ENCODE measurements around the gene SEPTIN11. TPM values are rescaled to one million over a fixed set of nuclear protein-coding genes. Genes with fewer than 3 reads are reported as not detected.

The SEPTIN11 gene
- total RNA-seq, 1 donor from 2014 or later: 460 TPM

GRCh38 chr4:76993787-76994641, 44.5 kb downstream of the SEPTIN11 start:
- Mint-ChIP-seq H3K9me3 (ENCODE audit: unreplicated experiment) (peaks cover 3% of the 10 kb centered on the region), H3K27ac (ENCODE audit: unreplicated experiment) (peak overlapping the region; percentile 60), H3K27me3 (ENCODE audit: unreplicated experiment) (no peaks in the 10 kb centered on the region), H3K4me1 (ENCODE audit: unreplicated experiment) (peaks cover 66% of the 10 kb centered on the region), H3K36me3 (ENCODE audit: unreplicated experiment) (peaks cover 52% of the 10 kb centered on the region), H3K4me3 (ENCODE audit: unreplicated experiment) (no peak overlapping the region)
- no peak for TF ChIP-seq CTCF (IDR thresholded peaks at IDR 0.05)
- no peak for DNase-seq (ENCODE audit: extremely low spot score, unreplicated experiment)

- H3K27ac Mint-ChIP-seq (ENCODE audit: unreplicated experiment): peak overlapping the region; percentile 21
- H3K27me3 Mint-ChIP-seq (ENCODE audit: unreplicated experiment): no peaks in the 10 kb centered on the region
- DNase-seq (ENCODE audit: extremely low spot score, unreplicated experiment): no peak
- TF ChIP-seq CTCF (IDR thresholded peaks at IDR 0.05): no peak
- peaks cover 55% of the 10 kb centered on the region for H3K36me3 Mint-ChIP-seq (ENCODE audit: unreplicated experiment)
- H3K9me3 Mint-ChIP-seq (ENCODE audit: unreplicated experiment): no peaks in the 10 kb centered on the region
- H3K4me1 Mint-ChIP-seq (ENCODE audit: unreplicated experiment): peaks cover 54% of the 10 kb centered on the region
- H3K4me3 Mint-ChIP-seq (ENCODE audit: unreplicated experiment): no peak overlapping the region
These were observed 46.2 kb downstream of the SEPTIN11 start for GRCh38 chr4:76995776-76996175.

GRCh38 chr4:76996445-76996844, 46.9 kb downstream of the SEPTIN11 start:
- no peak for TF ChIP-seq CTCF (IDR thresholded peaks at IDR 0.05)
- H3K27ac Mint-ChIP-seq (ENCODE audit: unreplicated experiment): peak overlapping the region; percentile 21

GRCh38 chr4:76997077-76997476, 47.5 kb downstream of the SEPTIN11 start:
- no peaks in the 10 kb centered on the region for H3K9me3 Mint-ChIP-seq (ENCODE audit: unreplicated experiment)
- no peak for TF ChIP-seq CTCF (IDR thresholded peaks at IDR 0.05)
- no peak overlapping the region for H3K27ac Mint-ChIP-seq (ENCODE audit: unreplicated experiment)
- peaks cover 53% of the 10 kb centered on the region for H3K4me1 Mint-ChIP-seq (ENCODE audit: unreplicated experiment)
- no peaks in the 10 kb centered on the region for H3K27me3 Mint-ChIP-seq (ENCODE audit: unreplicated experiment)
- DNase-seq (ENCODE audit: extremely low spot score, unreplicated experiment): no peak
- peaks cover 58% of the 10 kb centered on the region for H3K36me3 Mint-ChIP-seq (ENCODE audit: unreplicated experiment)
- no peak overlapping the region for H3K4me3 Mint-ChIP-seq (ENCODE audit: unreplicated experiment)

More at GRCh38 chr4:76996445-76996844, 46.9 kb downstream of the SEPTIN11 start:
- no peak for DNase-seq (ENCODE audit: extremely low spot score, unreplicated experiment)
- Mint-ChIP-seq H3K36me3 (ENCODE audit: unreplicated experiment) (peaks cover 55% of the 10 kb centered on the region), H3K4me1 (ENCODE audit: unreplicated experiment) (peaks cover 53% of the 10 kb centered on the region), H3K9me3 (ENCODE audit: unreplicated experiment) (no peaks in the 10 kb centered on the region), H3K27me3 (ENCODE audit: unreplicated experiment) (no peaks in the 10 kb centered on the region), H3K4me3 (ENCODE audit: unreplicated experiment) (no peak overlapping the region)

- no peak overlapping the region for H3K27ac Mint-ChIP-seq (ENCODE audit: unreplicated experiment)
- peaks cover 53% of the 10 kb centered on the region for H3K4me1 Mint-ChIP-seq (ENCODE audit: unreplicated experiment)
- TF ChIP-seq CTCF (IDR thresholded peaks at IDR 0.05): no peak
- no peaks in the 10 kb centered on the region for H3K27me3 Mint-ChIP-seq (ENCODE audit: unreplicated experiment)
- DNase-seq (ENCODE audit: extremely low spot score, unreplicated experiment): no peak
- peaks cover 58% of the 10 kb centered on the region for H3K36me3 Mint-ChIP-seq (ENCODE audit: unreplicated experiment)
- no peak overlapping the region for H3K4me3 Mint-ChIP-seq (ENCODE audit: unreplicated experiment)
- no peaks in the 10 kb centered on the region for H3K9me3 Mint-ChIP-seq (ENCODE audit: unreplicated experiment)
These were observed 48.0 kb downstream of the SEPTIN11 start for GRCh38 chr4:76997532-76997931.
